Heart right ventricle (tissue), 16 donors: ENCODE results near the gene EPB41L3. TPM values are rescaled to one million over a fixed set of nuclear protein-coding genes. Genes with fewer than 3 reads are reported as not detected.
A peak's percentile ranks its signal among the peaks of the same experiment; 100 is the strongest.

Source experiments
- ATAC-seq, 8 donors: fragments of 200-7000 bp; cut with Tn5 transposase; one replicate each; pipeline ENCODE4 v1.9.1; 2020; ENCODE audit warnings: mild to moderate bottlenecking in 8 of 8, moderate library complexity in 8 of 8, moderate number of reproducible peaks in 1 of 8
- DNase-seq, 2 donors: peaks; one replicate each; pipeline ENCODE4 v3.0.0-alpha.2; 2020
- H3K27ac ChIP-seq, 10 donors: fragments of 200-600 bp; sonication (generic) in 2 of 10; one replicate each; pipeline versions ENCODE4 v1.5.0 to v1.8.0; 2020 to 2022; ENCODE audit warnings: mild to moderate bottlenecking in 3 of 10
- H3K27me3 ChIP-seq, 7 donors: fragments of 200-600 bp; one replicate each; pipeline ENCODE4 v1.8.0; 2021 to 2022; ENCODE audit warnings: mild to moderate bottlenecking in 2 of 7
- H3K36me3 ChIP-seq, 9 donors: fragments of 200-600 bp; sonication (generic) in 1 of 9; one replicate each; pipeline versions ENCODE4 v1.5.0 to v1.8.0; 2020 to 2022; ENCODE audit warnings: mild to moderate bottlenecking in 2 of 9
- H3K4me1 ChIP-seq, 9 donors: fragments of 200-600 bp; sonication (generic) in 1 of 9; one replicate each; pipeline versions ENCODE4 v1.5.0 to v1.8.0; 2020 to 2022; ENCODE audit warnings: mild to moderate bottlenecking in 4 of 9
- H3K4me3 ChIP-seq, 10 donors: fragments of 200-600 bp; sonication (generic) in 2 of 10; one replicate each; pipeline versions ENCODE4 v1.5.0 to v1.8.0; 2020 to 2022; ENCODE audit warnings: mild to moderate bottlenecking in 7 of 10, moderate library complexity in 2 of 10
- H3K9me3 ChIP-seq, 11 donors: fragments of 200-600 bp in 10 of 11; sonication (generic) in 2 of 11; one replicate each; pipeline versions ENCODE4 v1.5.0 to v1.8.0; 2013 to 2022; ENCODE audit warnings: mild to moderate bottlenecking in 2 of 11, control low read depth in 1 of 11, moderate library complexity in 1 of 11
- WGBS, 2 donors: extraction: QIAGEN DNeasy Blood & Tissue Kit; methylation state at CpG; one replicate each; pipeline ENCODE4 v1.1.7; 2013; ENCODE audit warnings: inconsistent platforms in 1 of 2; 5-methylcytosine and 5-hydroxymethylcytosine counted together
- intact Hi-C, 10 donors: fragments of 100-400 bp; cut with DNase I; formaldehyde crosslinking; loops; one replicate each; pipeline versions ENCODE4 v1.11.1 to v1.14.2; 2022
- polyA plus RNA-seq, 2 donors: library from polyadenylated mRNA; stranded (reverse); fragments of 200-250 nt; gene quantifications; one replicate each; pipeline ENCODE4 v1.2.3, GENCODE V29; 2013
- total RNA-seq, 10 donors: library from RNA; stranded (reverse); fragmentation: NEBNext Ultra II Directional in 3 of 10; extraction: Animal tissue kit (Norgen Biotek cat#: 25700) in 3 of 10; gene quantifications; one replicate each; pipeline versions ENCODE4 v1.2.1 to v1.2.4, GENCODE V29; 2021 to 2023
- TF ChIP-seq, protein P1 (sequence below), 9 donors: fragments of 200-600 bp; sonication (generic) in 2 of 9; IDR thresholded peaks; one replicate each; pipeline versions ENCODE4 v1.5.0 to v1.8.0; 2021 to 2022; ENCODE audit warnings: antibody characterized with exemption in 9 of 9, mild to moderate bottlenecking in 5 of 9, moderate library complexity in 1 of 9
- donor health status: Arrhythmogenic right ventricular cardiomyopathy.
- donor health status: ischemic (EF 13 %, LVEDD 7.1; RV severe dilation, severe dysfunction).
- donor health status: healthy with polysubstance abuse.
- donor health status: DM: no; HTN: yes; CAD: no.
- donor health status: DM: no; HTN: no; CAD: no.
- donor health status: ischemic (EF 25% LVEDD 6.9; RV normal size, moderate dysfunction).
- donor health status: ischemic (EF 25% LVEDD 5.7; RV mildly dilated, moderate dysfunction).
- donor health status: healthy.
- donor health status: DM: yes; HTN: yes; CAD: no.
- donor health status: Ischemic cardiomyopathy.
- donor health status: ischemic (EF 35%, LVEDD 5.7; RV mildly dilated, moderate dysfunction).
- donor health status: nonischemic (EF 11% LVEDD 7.7; RV severe dilation, severe dysfunction).
- donor health status: DM: yes; HTN: yes; CAD: no.
- donor health status: PGD.
- donor health status: ischemic (EF 29% LVEDD 5.4; RV normal size, mild dysfunction).
- donor health status: nonischemic (EF 23%, LVEDD 6.1; RV moderate dilation, normal function).

EPB41L3 gene
- total and polyA plus RNA-seq, 12 donors = 2.9 to 29.1 (median 6.3) TPM

DNA sequence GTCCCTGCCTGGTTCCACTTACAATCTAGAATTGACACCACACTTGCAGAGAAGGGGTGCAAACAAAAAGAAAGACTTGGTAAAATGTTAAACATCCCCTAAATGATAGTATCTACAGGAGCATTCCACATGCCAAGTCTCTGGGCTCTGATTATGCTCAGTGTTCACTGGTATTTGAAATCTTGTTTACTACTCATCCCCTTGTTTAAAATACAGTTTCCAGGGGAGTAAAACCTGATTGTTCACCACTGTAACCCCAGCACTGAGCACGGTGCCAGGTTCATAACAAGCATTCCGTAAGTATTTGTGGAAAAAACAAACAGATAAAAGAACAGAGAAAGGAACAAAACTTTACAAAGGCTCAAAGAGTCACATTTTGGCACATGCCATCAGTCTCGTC, 11.7 kb downstream of the EPB41L3 start:
- no peaks in the 10 kb centered on the region for H3K27me3 ChIP-seq
- 74 to 81% methylated on average over 3 of the region's 3 CpGs for WGBS, 2 donors
- peaks cover 0 to 14% (median 0%) of the 10 kb centered on the region in 9 donors for H3K4me1 ChIP-seq
- no peak for ATAC-seq
- no peak overlapping the region for H3K4me3 ChIP-seq
- intact Hi-C loops = loop anchor here in 1 of 10 donors (10.0 kb wide), 1 partner anchor 57 kb away; no protein-coding TSS in a partner anchor
- no peaks in the 10 kb centered on the region for H3K9me3 ChIP-seq
- no peak for DNase-seq
- TF ChIP-seq, protein P1, sequence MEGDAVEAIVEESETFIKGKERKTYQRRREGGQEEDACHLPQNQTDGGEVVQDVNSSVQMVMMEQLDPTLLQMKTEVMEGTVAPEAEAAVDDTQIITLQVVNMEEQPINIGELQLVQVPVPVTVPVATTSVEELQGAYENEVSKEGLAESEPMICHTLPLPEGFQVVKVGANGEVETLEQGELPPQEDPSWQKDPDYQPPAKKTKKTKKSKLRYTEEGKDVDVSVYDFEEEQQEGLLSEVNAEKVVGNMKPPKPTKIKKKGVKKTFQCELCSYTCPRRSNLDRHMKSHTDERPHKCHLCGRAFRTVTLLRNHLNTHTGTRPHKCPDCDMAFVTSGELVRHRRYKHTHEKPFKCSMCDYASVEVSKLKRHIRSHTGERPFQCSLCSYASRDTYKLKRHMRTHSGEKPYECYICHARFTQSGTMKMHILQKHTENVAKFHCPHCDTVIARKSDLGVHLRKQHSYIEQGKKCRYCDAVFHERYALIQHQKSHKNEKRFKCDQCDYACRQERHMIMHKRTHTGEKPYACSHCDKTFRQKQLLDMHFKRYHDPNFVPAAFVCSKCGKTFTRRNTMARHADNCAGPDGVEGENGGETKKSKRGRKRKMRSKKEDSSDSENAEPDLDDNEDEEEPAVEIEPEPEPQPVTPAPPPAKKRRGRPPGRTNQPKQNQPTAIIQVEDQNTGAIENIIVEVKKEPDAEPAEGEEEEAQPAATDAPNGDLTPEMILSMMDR (IDR thresholded peaks at IDR 0.05) = no peak
- H3K36me3 ChIP-seq = no peaks in the 10 kb centered on the region
- no peak overlapping the region for H3K27ac ChIP-seq

DNA sequence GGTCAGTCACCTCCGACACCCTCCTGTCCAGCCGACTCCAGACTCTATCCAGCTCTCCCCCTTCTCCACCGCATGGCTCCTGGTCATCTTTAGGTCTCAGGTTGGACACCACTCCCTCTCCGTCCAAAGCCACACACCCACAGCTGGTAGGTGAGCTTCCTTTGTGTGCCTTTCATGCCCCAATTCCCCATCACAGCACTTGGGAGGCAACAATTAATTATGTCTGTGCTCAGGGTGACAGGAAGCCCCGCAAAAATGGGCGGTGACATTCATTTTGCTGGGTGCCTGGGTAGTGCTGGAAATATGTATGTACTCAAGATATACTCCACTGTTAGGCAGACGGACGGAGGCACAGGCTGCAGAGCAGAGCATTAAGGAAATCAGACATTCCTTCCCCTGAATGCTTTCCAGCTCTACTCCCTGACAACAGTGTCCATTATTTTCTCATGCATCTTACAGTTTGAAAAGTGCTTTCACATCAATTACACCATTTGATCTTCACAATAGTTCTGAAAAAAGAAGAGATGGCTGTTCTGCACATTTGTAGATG, 13.1 kb downstream of the EPB41L3 start:
- no peak overlapping the region for H3K27ac ChIP-seq
- no peak for DNase-seq
- TF ChIP-seq, protein P1 (IDR thresholded peaks at IDR 0.05) = no peak
- H3K4me1 ChIP-seq = peaks cover 0 to 18% (median 0%) of the 10 kb centered on the region in 9 donors
- no peak for ATAC-seq
- no peaks in the 10 kb centered on the region for H3K9me3 ChIP-seq
- no peaks in the 10 kb centered on the region for H3K36me3 ChIP-seq
- 84 to 89% methylated on average over 8 of the region's 8 CpGs for WGBS, 2 donors
- no peak overlapping the region for H3K4me3 ChIP-seq
- intact Hi-C loops = loop anchor here in 1 of 10 donors (10.0 kb wide), 1 partner anchor 56 kb away; no protein-coding TSS in a partner anchor
- no peaks in the 10 kb centered on the region for H3K27me3 ChIP-seq

DNA sequence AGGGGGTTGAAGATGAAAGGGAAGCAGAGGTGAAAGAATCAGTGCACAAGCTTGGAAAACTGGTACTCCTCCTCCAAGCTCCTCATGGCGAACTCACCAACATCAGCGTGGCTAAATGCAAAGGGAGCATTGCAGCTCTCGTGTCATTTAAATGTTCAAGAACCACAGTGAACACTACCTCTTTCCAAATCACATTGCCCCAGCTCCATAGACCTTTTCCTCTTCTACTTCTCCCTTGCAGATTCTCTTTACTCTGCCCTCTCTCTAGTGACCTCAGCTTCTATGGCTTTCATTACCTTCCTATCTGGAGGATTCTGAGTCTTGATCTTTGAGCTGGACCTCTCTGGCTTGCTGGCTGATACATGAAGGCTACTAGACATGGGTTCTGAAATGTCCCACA, 14.3 kb downstream of the EPB41L3 start:
- intact Hi-C loops = no loop called here
- WGBS, 2 donors = 87 to 98% methylated on average over 3 of the region's 3 CpGs
- TF ChIP-seq, protein P1 (IDR thresholded peaks at IDR 0.05) = no peak
- Histone ChIP-seq H3K4me1 (peaks cover 0 to 18% (median 0%) of the 10 kb centered on the region in 9 donors), H3K4me3 (no peak overlapping the region), H3K36me3 (no peaks in the 10 kb centered on the region), H3K9me3 (no peaks in the 10 kb centered on the region), H3K27ac (no peak overlapping the region), H3K27me3 (no peaks in the 10 kb centered on the region)
- no peak for DNase-seq
- no peak for ATAC-seq

DNA sequence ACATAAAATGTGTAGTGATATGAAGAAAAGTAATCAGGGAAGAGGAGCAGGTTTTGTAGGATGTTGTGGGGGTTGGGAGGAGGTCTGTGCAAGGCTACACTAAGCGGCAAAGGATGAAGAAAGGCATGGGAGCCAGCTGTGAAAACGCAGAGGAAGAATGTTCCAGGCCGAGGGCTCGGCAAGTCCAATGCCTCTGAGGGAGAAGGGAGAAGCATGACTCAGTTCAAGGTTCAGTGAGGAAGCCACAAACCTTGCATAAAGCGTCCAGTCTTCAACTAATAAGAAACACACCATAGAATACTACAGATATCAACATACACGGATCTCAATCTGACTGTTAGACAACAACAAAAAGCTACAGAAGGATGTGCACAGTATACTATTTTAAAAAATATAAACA, 16.2 kb downstream of the EPB41L3 start:
- peak overlapping the region in 2 of 10 donors; percentile 0 to 27 for H3K27ac ChIP-seq
- no peaks in the 10 kb centered on the region for H3K36me3 ChIP-seq
- peaks cover 0 to 18% (median 0%) of the 10 kb centered on the region in 9 donors for H3K4me1 ChIP-seq
- H3K4me3 ChIP-seq = no peak overlapping the region
- 38 to 46% methylated on average over 6 of the region's 6 CpGs for WGBS, 2 donors
- intact Hi-C loops = no loop called here
- no peaks in the 10 kb centered on the region for H3K9me3 ChIP-seq
- TF ChIP-seq, protein P1 (IDR thresholded peaks at IDR 0.05) = no peak
- peak in 7 of 8 donors; percentile 57 to 96 (median 84) for ATAC-seq
- peak; percentile 20 to 26 for DNase-seq
- H3K27me3 ChIP-seq = no peaks in the 10 kb centered on the region
